GM12873 (cell line): Measurements from ENCODE around the gene DAPK2.

ENCODE experiments used
- CTCF ChIP-seq: IDR thresholded peaks from 2 replicates; pipeline ENCODE4 v1.5.1; 2012; ENCODE audit warnings: low read depth, mild to moderate bottlenecking, moderate library complexity, low read length, control low read depth; ENCODE audit not compliant: insufficient read depth; ENCODE audit errors: missing control alignments

The DAPK2 gene

GRCh38 chr15:63905131-63905530, 141.2 kb downstream of the DAPK2 start:
- TF ChIP-seq CTCF, result no peak

- no peak for TF ChIP-seq CTCF
Observed at GRCh38 chr15:63904042-63904441, 142.2 kb downstream of the DAPK2 start.

- no peak for TF ChIP-seq CTCF
Observed at GRCh38 chr15:63902671-63903035, 143.6 kb downstream of the DAPK2 start.

GRCh38 chr15:63901912-63902670, 144.2 kb downstream of the DAPK2 start:
- TF ChIP-seq CTCF, result no peak

- no peak for TF ChIP-seq CTCF
Observed at GRCh38 chr15:63900306-63900705, 146.0 kb downstream of the DAPK2 start.

GRCh38 chr15:63899193-63899592, 147.1 kb downstream of the DAPK2 start:
- TF ChIP-seq CTCF, result no peak

GRCh38 chr15:63896336-63897115, 149.8 kb downstream of the DAPK2 start:
- no peak for TF ChIP-seq CTCF
